ENCODE data around the gene LUC7L3. TPM values are rescaled to one million over a fixed set of nuclear protein-coding genes. Genes with fewer than 3 reads are reported as not detected.

The LUC7L3 gene
- total RNA-seq, 1 donor from 2014 or later = 222 TPM

- Mint-ChIP-seq H3K4me3 (ENCODE audit: unreplicated experiment) (no peak overlapping the region), H3K4me1 (ENCODE audit: low read depth, unreplicated experiment) (peaks cover 24% of the 10 kb centered on the region), H3K36me3 (ENCODE audit: unreplicated experiment) (no peaks in the 10 kb centered on the region), H3K27me3 (ENCODE audit: unreplicated experiment) (peaks cover 4% of the 10 kb centered on the region), H3K9me3 (ENCODE audit: unreplicated experiment) (peaks cover 7% of the 10 kb centered on the region), H3K27ac (ENCODE audit: unreplicated experiment) (no peak overlapping the region)
- no peak for TF ChIP-seq CTCF (IDR thresholded peaks at IDR 0.05; ENCODE audit: partially characterized antibody, unreplicated experiment)
- no peak for DNase-seq
Measured at GRCh38 chr17:50686494-50687199, 32.8 kb upstream of the LUC7L3 start.

- Mint-ChIP-seq H3K27ac (ENCODE audit: unreplicated experiment) (no peak overlapping the region), H3K27me3 (ENCODE audit: unreplicated experiment) (peaks cover 4% of the 10 kb centered on the region), H3K4me1 (ENCODE audit: low read depth, unreplicated experiment) (peaks cover 29% of the 10 kb centered on the region), H3K4me3 (ENCODE audit: unreplicated experiment) (no peak overlapping the region), H3K9me3 (ENCODE audit: unreplicated experiment) (peaks cover 6% of the 10 kb centered on the region), H3K36me3 (ENCODE audit: unreplicated experiment) (no peaks in the 10 kb centered on the region)
- DNase-seq = no peak
- no peak for TF ChIP-seq CTCF (IDR thresholded peaks at IDR 0.05; ENCODE audit: partially characterized antibody, unreplicated experiment)
Measured at GRCh38 chr17:50687200-50688066, 32.0 kb upstream of the LUC7L3 start.

- no peak for TF ChIP-seq CTCF (IDR thresholded peaks at IDR 0.05; ENCODE audit: partially characterized antibody, unreplicated experiment)
- peaks cover 4% of the 10 kb centered on the region for H3K9me3 Mint-ChIP-seq (ENCODE audit: unreplicated experiment)
- no peak overlapping the region for H3K27ac Mint-ChIP-seq (ENCODE audit: unreplicated experiment)
- DNase-seq = no peak
- no peaks in the 10 kb centered on the region for H3K36me3 Mint-ChIP-seq (ENCODE audit: unreplicated experiment)
- peaks cover 4% of the 10 kb centered on the region for H3K27me3 Mint-ChIP-seq (ENCODE audit: unreplicated experiment)
- no peak overlapping the region for H3K4me3 Mint-ChIP-seq (ENCODE audit: unreplicated experiment)
- peaks cover 35% of the 10 kb centered on the region for H3K4me1 Mint-ChIP-seq (ENCODE audit: low read depth, unreplicated experiment)
Measured at GRCh38 chr17:50688245-50688644, 31.2 kb upstream of the LUC7L3 start.

- DNase-seq = peak; percentile 39
- no peak overlapping the region for H3K4me3 Mint-ChIP-seq (ENCODE audit: unreplicated experiment)
- H3K36me3 Mint-ChIP-seq (ENCODE audit: unreplicated experiment) = no peaks in the 10 kb centered on the region
- H3K27me3 Mint-ChIP-seq (ENCODE audit: unreplicated experiment) = peaks cover 4% of the 10 kb centered on the region
- no peak for TF ChIP-seq CTCF (IDR thresholded peaks at IDR 0.05; ENCODE audit: partially characterized antibody, unreplicated experiment)
- no peak overlapping the region for H3K27ac Mint-ChIP-seq (ENCODE audit: unreplicated experiment)
- peaks cover 4% of the 10 kb centered on the region for H3K9me3 Mint-ChIP-seq (ENCODE audit: unreplicated experiment)
- peaks cover 39% of the 10 kb centered on the region for H3K4me1 Mint-ChIP-seq (ENCODE audit: low read depth, unreplicated experiment)
Measured at GRCh38 chr17:50689251-50689650, 30.2 kb upstream of the LUC7L3 start.
